Measurements from ENCODE around the gene DLX2. TPM values are rescaled to one million over a fixed set of nuclear protein-coding genes. Genes with fewer than 3 reads are reported as not detected.

DLX2 gene
- total and polyA plus RNA-seq, 9 donors = 0.12 TPM; not detected in 8

- WGBS, 3 donors = 56 to 68% (median 68%) methylated on average over 25 of the region's 25 CpGs
- Histone ChIP-seq H3K4me3 (no peak overlapping the region), H3K27ac (no peak overlapping the region), H3K9me3 (no peaks in the 10 kb centered on the region), H3K36me3 (no peaks in the 10 kb centered on the region), H3K27me3 (peaks cover 20% of the 10 kb centered on the region), H3K4me1 (ENCODE audit: insufficient read depth) (peaks cover 6% of the 10 kb centered on the region)
- TF ChIP-seq EP300 (IDR thresholded peaks at IDR 0.05) (no peak), CTCF (IDR thresholded peaks at IDR 0.05) (no peak), POLR2A (IDR thresholded peaks at IDR 0.05) (no peak)
- intact Hi-C loops (cut with DNase I) = loop anchor here in 2 of 4 donors (10.0 kb wide), 1 partner anchor 156 kb away; the partner anchor contains the start of gene HAT1 (in 2 of the 2)
- no peak for DNase-seq
Observed at GRCh38 chr2:172080641-172081220, 22.0 kb downstream of the DLX2 start.

DNA sequence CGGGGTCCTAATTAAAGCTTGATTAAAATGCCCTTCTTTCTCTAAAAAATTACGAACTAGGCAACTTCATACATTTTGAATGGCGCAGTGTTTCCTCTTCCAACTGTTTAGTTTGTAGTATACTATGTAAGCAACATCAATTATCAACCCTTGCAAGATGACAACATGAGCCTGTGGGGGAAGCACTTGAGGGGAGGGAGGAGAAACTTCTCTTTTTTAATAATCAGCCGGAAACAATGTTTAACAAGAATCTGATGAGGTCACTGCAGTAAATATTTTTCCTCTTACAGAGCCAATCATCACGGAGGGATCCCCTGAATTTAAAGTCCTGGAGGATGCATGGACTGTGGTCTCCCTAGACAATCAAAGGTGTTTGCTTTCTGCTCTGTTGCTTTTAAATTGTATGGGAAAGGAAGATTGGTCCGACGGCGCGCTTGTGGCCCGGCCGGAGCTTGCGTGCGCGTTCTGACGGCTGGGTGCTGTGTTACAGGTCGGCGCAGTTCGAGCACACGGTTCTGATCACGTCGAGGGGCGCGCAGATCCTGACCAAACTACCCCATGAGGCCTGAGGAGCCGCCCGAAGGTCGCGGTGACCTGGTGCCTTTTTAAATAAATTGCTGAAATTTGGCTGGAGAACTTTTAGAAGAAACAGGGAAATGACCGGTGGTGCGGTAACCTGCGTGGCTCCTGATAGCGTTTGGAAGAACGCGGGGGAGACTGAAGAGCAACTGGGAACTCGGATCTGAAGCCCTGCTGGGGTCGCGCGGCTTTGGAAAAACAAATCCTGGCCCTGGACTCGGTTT lies 22.7 kb downstream of the DLX2 start:
- TF ChIP-seq CTCF (IDR thresholded peaks at IDR 0.05) (no peak), POLR2A (IDR thresholded peaks at IDR 0.05) (no peak), EP300 (IDR thresholded peaks at IDR 0.05) (no peak)
- WGBS, 3 donors = 76 to 82% (median 82%) methylated on average over 38 of the region's 38 CpGs
- H3K27ac ChIP-seq = no peak overlapping the region
- H3K4me3 ChIP-seq = no peak overlapping the region
- intact Hi-C loops (cut with DNase I) = loop anchor here in 2 of 4 donors (10.0 kb wide), 1 partner anchor 155 kb away; the partner anchor contains the start of gene HAT1 (in 2 of the 2)
- peaks cover 6% of the 10 kb centered on the region for H3K4me1 ChIP-seq (ENCODE audit: insufficient read depth)
- peaks cover 20% of the 10 kb centered on the region for H3K27me3 ChIP-seq
- no peaks in the 10 kb centered on the region for H3K36me3 ChIP-seq
- no peak for DNase-seq
- no peaks in the 10 kb centered on the region for H3K9me3 ChIP-seq

DNA sequence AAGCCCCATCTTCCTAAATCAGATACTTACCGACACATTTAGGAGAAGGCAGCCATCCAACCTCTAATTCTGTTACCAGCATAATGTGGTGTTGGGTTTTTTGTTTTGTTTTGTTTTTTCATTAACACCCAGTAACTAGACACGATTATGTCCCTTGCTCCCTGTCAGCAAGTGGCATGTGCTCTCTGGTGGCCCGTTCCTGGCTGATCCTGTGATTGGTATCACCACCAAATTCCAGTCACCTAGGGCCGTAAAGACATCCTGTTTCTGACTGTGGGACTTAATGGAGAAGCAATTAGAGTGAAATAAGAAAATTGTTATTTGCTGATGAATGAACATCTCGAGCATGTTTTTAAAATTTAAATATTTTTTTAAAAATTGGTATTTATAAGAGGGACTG lies 23.3 kb downstream of the DLX2 start:
- no peaks in the 10 kb centered on the region for H3K9me3 ChIP-seq
- H3K4me3 ChIP-seq = no peak overlapping the region
- H3K36me3 ChIP-seq = no peaks in the 10 kb centered on the region
- peaks cover 15% of the 10 kb centered on the region for H3K27me3 ChIP-seq
- intact Hi-C loops (cut with DNase I) = no loop called here
- H3K4me1 ChIP-seq (ENCODE audit: insufficient read depth) = peaks cover 2% of the 10 kb centered on the region
- no peak overlapping the region for H3K27ac ChIP-seq
- TF ChIP-seq POLR2A (IDR thresholded peaks at IDR 0.05) (no peak), CTCF (IDR thresholded peaks at IDR 0.05) (no peak), EP300 (IDR thresholded peaks at IDR 0.05) (no peak)
- DNase-seq = no peak
- 93 to 96% (median 96%) methylated on average over 5 of the region's 5 CpGs for WGBS, 3 donors

- H3K9me3 ChIP-seq = no peaks in the 10 kb centered on the region
- intact Hi-C loops (cut with DNase I) = no loop called here
- DNase-seq = no peak
- TF ChIP-seq POLR2A (IDR thresholded peaks at IDR 0.05) (no peak), EP300 (IDR thresholded peaks at IDR 0.05) (no peak), CTCF (IDR thresholded peaks at IDR 0.05) (no peak)
- no peaks in the 10 kb centered on the region for H3K36me3 ChIP-seq
- no peak overlapping the region for H3K27ac ChIP-seq
- H3K27me3 ChIP-seq = no peaks in the 10 kb centered on the region
- H3K4me3 ChIP-seq = no peak overlapping the region
- no peaks in the 10 kb centered on the region for H3K4me1 ChIP-seq (ENCODE audit: insufficient read depth)
- 96 to 100% (median 97%) methylated on average over 1 of the region's 1 CpG for WGBS, 3 donors
Observed at GRCh38 chr2:172074254-172074653, 28.4 kb downstream of the DLX2 start.
